Measurements from ENCODE around the gene TMEM109.

DNA sequence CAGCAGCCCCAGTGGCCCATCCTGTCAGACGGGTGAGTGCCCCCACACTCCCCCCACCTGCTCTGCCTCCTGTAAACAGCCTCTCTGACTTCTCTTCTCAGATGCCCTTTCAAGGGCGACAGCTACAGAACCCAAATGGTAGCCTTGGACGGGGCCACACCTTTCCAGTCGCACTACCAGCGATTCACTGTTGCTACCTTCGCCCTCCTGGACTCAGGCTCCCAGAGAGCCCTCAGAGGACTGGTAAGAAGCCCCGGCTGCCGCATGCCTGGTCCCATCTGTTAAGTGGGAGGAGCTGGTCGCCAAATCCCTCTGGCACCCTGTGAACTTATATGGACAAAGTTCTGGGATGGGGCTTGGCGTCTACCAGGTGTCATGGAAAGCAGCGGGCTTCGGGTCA is 40.4 kb upstream of the TMEM109 start:
- TF ChIP-seq EP300 (IDR thresholded peaks at IDR 0.05; ENCODE audit: low read depth) (no peak), CTCF (IDR thresholded peaks at IDR 0.05) (no peak), POLR2AphosphoS5 (IDR thresholded peaks at IDR 0.05) (no peak), POLR2A (IDR thresholded peaks at IDR 0.05) (no peak)
